HEK293 (cell line): ENCODE data around the gene MEGF6.

Experiments
- CTCF ChIA-PET: fragments of 350-600 bp; formaldehyde crosslinking; extraction: SDS; loops from one replicate; lab custom pipeline; 2021; ENCODE audit warnings: antibody characterized with exemption; lab: Yijun Ruan, JAX
- POLR2A ChIA-PET: fragments of 300-600 bp; formaldehyde crosslinking; extraction: SDS; loops from one replicate; lab custom pipeline; 2020; ENCODE audit warnings: antibody characterized with exemption, inconsistent platforms; lab: Yijun Ruan, JAX
- H3K27ac ChIP-seq: fragments of 200-500 bp; sonication (Bioruptor generic); 2 replicates; pipeline ENCODE4 v1.5.1; 2014; ENCODE audit warnings: low read depth, low read length, control low read depth, inconsistent platforms; ENCODE audit errors: extremely low read depth
- H3K36me3 ChIP-seq, 2 experiments: fragments of 200-500 bp in 1 of 2; sonication (Bioruptor generic) in 1 of 2; 1 replicate in 1 of 2; 2 replicates in 1 of 2; pipeline ENCODE4 v1.5.1; 2014 to 2017; ENCODE audit warnings: inconsistent platforms in 2 of 2, low read length in 2 of 2; ENCODE audit not compliant: control insufficient read depth in 2 of 2, insufficient read depth in 1 of 2
- H3K4me1 ChIP-seq: fragments of 200-500 bp; sonication (Bioruptor generic); 2 replicates; pipeline ENCODE4 v1.5.1; 2014; ENCODE audit warnings: mild to moderate bottlenecking, low read length, inconsistent platforms; ENCODE audit not compliant: control insufficient read depth, insufficient read depth
- H3K4me3 ChIP-seq: 2 replicates; pipeline ENCODE4 v1.5.1; 2011; ENCODE audit warnings: low read depth, mild to moderate bottlenecking, control low read depth, low read length, moderate library complexity
- H3K9me3 ChIP-seq: fragments of 200-500 bp; sonication (Bioruptor generic); 2 replicates; pipeline ENCODE4 v1.5.1; 2014; ENCODE audit warnings: low read depth, low read length, inconsistent platforms; ENCODE audit not compliant: control insufficient read depth, insufficient read depth
- FEZF1 ChIP-seq: fragments of 450-650 bp; formaldehyde crosslinking; IDR thresholded peaks from 2 replicates; pipeline ENCODE4 v1.5.1; 2016; ENCODE audit warnings: missing biosample characterization, missing genetic modification characterization
- KLF8 ChIP-seq: fragments of 450-650 bp; formaldehyde crosslinking; IDR thresholded peaks from 2 replicates; pipeline ENCODE4 v1.5.1; 2016; ENCODE audit warnings: missing biosample characterization, missing genetic modification characterization
- PRDM1 ChIP-seq: fragments of 450-650 bp; formaldehyde crosslinking; IDR thresholded peaks from 2 replicates; pipeline ENCODE4; 2016; ENCODE audit warnings: missing biosample characterization, missing genetic modification characterization
- TRIM28 ChIP-seq: IDR thresholded peaks from 2 replicates; pipeline ENCODE4 v1.6.1; 2011; ENCODE audit warnings: low read length, control low read depth, borderline replicate concordance
- ZFP37 ChIP-seq: fragments of 450-650 bp; formaldehyde crosslinking; IDR thresholded peaks from 2 replicates; pipeline ENCODE4 v1.5.1; 2016; ENCODE audit warnings: missing biosample characterization, missing genetic modification characterization
- ZNF121 ChIP-seq: fragments of 450-650 bp; formaldehyde crosslinking; IDR thresholded peaks from 2 replicates; pipeline ENCODE4 v1.5.1; 2016; ENCODE audit warnings: missing biosample characterization, missing genetic modification characterization
- ZNF202 ChIP-seq: fragments of 450-650 bp; formaldehyde crosslinking; IDR thresholded peaks from 2 replicates; pipeline ENCODE4 v1.5.1; 2016; ENCODE audit warnings: missing biosample characterization, missing genetic modification characterization, borderline replicate concordance
- ZNF561 ChIP-seq: fragments of 450-650 bp; IDR thresholded peaks from 2 replicates; pipeline ENCODE4 v1.5.1; 2018; ENCODE audit warnings: missing biosample characterization, missing genetic modification characterization, borderline replicate concordance
- ZNF623 ChIP-seq: fragments of 450-650 bp; formaldehyde crosslinking; IDR thresholded peaks from 2 replicates; pipeline ENCODE4 v1.5.1; 2016; ENCODE audit warnings: missing biosample characterization, missing genetic modification characterization
- ZNF658 ChIP-seq: fragments of 450-650 bp; formaldehyde crosslinking; IDR thresholded peaks from 2 replicates; pipeline ENCODE4; 2016; ENCODE audit warnings: missing biosample characterization, missing genetic modification characterization
- ZNF747 ChIP-seq: fragments of 450-650 bp; formaldehyde crosslinking; IDR thresholded peaks from 2 replicates; pipeline ENCODE4 v1.5.1; 2016; ENCODE audit warnings: missing biosample characterization, missing genetic modification characterization
- TF ChIP-seq, protein P1 (sequence below): fragments of 450-650 bp; formaldehyde crosslinking; IDR thresholded peaks from 2 replicates; pipeline ENCODE4 v1.5.1; 2016; ENCODE audit warnings: missing biosample characterization, missing genetic modification characterization
- TF ChIP-seq, protein P2 (sequence below): fragments of 450-650 bp; formaldehyde crosslinking; IDR thresholded peaks from 2 replicates; pipeline ENCODE4 v1.5.1; 2017; ENCODE audit warnings: missing biosample characterization, missing genetic modification characterization
- TF ChIP-seq, protein P3 (sequence below): fragments of 450-650 bp; IDR thresholded peaks from 2 replicates; pipeline ENCODE4 v1.5.1; 2018; ENCODE audit warnings: missing biosample characterization, mild to moderate bottlenecking, missing genetic modification characterization
- TF ChIP-seq, protein P4 (sequence below): fragments of 450-650 bp; formaldehyde crosslinking; conservative IDR thresholded peaks from 2 replicates; pipeline ENCODE4 v1.5.1; 2016; ENCODE audit warnings: low read depth, missing biosample characterization, missing genetic modification characterization

Gene MEGF6

DNA sequence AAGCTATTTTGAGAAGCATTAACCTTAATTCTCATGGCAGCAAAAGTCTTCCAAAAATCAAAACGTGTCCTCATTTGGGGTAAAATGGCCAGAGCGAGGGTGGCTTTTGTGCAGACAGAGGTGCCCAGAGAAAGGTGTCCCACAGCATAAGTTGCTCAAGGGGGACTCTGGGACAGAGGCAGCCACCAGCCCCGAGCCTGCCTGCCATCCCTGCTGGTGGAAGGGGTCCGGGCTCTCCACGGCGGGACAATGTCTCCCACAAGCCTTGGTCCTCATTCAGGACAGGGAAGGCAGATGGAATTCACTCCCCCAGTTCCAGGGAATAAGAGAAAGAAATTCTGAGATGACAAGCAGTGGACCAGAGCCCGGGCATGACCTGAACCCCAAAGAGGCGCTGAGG, 169.4 kb downstream of the MEGF6 start:
- H3K36me3 ChIP-seq, result no peaks in the 10 kb centered on the region
- no peak overlapping the region for H3K27ac ChIP-seq
- ChIA-PET POLR2A (no interaction called here), CTCF (interaction anchor here (0.5 to 3.2 kb wide), 4 partner anchors 11 to 179 kb away, joined by 3 to 19 read pairs (median 4); no protein-coding TSS in a partner anchor)
- no peaks in the 10 kb centered on the region for H3K4me1 ChIP-seq
- H3K9me3 ChIP-seq, result no peaks in the 10 kb centered on the region
- no peak overlapping the region for H3K4me3 ChIP-seq
- TF ChIP-seq, protein P1, sequence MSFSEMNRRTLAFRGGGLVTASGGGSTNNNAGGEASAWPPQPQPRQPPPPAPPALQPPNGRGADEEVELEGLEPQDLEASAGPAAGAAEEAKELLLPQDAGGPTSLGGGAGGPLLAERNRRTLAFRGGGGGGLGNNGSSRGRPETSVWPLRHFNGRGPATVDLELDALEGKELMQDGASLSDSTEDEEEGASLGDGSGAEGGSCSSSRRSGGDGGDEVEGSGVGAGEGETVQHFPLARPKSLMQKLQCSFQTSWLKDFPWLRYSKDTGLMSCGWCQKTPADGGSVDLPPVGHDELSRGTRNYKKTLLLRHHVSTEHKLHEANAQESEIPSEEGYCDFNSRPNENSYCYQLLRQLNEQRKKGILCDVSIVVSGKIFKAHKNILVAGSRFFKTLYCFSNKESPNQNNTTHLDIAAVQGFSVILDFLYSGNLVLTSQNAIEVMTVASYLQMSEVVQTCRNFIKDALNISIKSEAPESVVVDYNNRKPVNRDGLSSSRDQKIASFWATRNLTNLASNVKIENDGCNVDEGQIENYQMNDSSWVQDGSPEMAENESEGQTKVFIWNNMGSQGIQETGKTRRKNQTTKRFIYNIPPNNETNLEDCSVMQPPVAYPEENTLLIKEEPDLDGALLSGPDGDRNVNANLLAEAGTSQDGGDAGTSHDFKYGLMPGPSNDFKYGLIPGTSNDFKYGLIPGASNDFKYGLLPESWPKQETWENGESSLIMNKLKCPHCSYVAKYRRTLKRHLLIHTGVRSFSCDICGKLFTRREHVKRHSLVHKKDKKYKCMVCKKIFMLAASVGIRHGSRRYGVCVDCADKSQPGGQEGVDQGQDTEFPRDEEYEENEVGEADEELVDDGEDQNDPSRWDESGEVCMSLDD (tag by site-specific recombination), result no peak
- TF ChIP-seq FEZF1 (no peak), TRIM28 (no peak), ZNF202 (tag by site-specific recombination) (no peak), KLF8 (tag by site-specific recombination) (no peak)
- TF ChIP-seq, protein P2, sequence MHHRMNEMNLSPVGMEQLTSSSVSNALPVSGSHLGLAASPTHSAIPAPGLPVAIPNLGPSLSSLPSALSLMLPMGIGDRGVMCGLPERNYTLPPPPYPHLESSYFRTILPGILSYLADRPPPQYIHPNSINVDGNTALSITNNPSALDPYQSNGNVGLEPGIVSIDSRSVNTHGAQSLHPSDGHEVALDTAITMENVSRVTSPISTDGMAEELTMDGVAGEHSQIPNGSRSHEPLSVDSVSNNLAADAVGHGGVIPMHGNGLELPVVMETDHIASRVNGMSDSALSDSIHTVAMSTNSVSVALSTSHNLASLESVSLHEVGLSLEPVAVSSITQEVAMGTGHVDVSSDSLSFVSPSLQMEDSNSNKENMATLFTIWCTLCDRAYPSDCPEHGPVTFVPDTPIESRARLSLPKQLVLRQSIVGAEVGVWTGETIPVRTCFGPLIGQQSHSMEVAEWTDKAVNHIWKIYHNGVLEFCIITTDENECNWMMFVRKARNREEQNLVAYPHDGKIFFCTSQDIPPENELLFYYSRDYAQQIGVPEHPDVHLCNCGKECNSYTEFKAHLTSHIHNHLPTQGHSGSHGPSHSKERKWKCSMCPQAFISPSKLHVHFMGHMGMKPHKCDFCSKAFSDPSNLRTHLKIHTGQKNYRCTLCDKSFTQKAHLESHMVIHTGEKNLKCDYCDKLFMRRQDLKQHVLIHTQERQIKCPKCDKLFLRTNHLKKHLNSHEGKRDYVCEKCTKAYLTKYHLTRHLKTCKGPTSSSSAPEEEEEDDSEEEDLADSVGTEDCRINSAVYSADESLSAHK, result no peak
- TF ChIP-seq, protein P3, sequence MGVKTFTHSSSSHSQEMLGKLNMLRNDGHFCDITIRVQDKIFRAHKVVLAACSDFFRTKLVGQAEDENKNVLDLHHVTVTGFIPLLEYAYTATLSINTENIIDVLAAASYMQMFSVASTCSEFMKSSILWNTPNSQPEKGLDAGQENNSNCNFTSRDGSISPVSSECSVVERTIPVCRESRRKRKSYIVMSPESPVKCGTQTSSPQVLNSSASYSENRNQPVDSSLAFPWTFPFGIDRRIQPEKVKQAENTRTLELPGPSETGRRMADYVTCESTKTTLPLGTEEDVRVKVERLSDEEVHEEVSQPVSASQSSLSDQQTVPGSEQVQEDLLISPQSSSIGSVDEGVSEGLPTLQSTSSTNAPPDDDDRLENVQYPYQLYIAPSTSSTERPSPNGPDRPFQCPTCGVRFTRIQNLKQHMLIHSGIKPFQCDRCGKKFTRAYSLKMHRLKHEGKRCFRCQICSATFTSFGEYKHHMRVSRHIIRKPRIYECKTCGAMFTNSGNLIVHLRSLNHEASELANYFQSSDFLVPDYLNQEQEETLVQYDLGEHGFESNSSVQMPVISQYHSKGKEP, result no peak

DNA sequence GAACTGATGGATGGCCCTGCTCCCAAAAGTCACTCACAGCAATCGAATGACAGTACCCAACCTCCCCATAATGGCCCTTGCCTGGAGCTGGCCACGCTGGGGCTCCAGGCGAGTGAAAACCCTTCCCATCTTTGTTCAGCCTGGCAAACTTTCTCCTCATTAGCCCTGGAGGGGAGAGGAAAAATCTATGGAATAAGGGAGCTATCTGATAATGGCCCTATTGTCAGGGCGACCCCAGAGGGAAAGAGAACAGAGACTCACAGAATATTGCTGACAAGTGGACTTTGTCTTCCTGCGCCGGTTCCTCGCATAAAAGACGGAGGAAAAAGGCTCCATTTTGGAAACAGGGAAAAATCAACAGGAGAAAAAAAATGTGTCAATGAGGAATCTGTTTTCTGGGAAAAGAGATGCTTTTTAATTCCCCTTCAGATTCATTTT, 169.9 kb downstream of the MEGF6 start:
- H3K27ac ChIP-seq, result no peak overlapping the region
- H3K36me3 ChIP-seq, result no peaks in the 10 kb centered on the region
- ChIA-PET POLR2A (no interaction called here), CTCF (interaction anchor here (0.5 to 3.2 kb wide), 4 partner anchors 12 to 179 kb away, joined by 3 to 19 read pairs (median 4); no protein-coding TSS in a partner anchor)
- TF ChIP-seq PRDM1 (tag by site-specific recombination) (no peak), ZNF658 (tag by site-specific recombination) (no peak), FEZF1 (no peak), ZNF121 (tag by site-specific recombination) (no peak), ZNF623 (tag by site-specific recombination) (no peak), ZNF561 (tag by site-specific recombination) (no peak), ZNF747 (tag by site-specific recombination) (no peak), ZFP37 (tag by site-specific recombination) (no peak)
- TF ChIP-seq, protein P4, sequence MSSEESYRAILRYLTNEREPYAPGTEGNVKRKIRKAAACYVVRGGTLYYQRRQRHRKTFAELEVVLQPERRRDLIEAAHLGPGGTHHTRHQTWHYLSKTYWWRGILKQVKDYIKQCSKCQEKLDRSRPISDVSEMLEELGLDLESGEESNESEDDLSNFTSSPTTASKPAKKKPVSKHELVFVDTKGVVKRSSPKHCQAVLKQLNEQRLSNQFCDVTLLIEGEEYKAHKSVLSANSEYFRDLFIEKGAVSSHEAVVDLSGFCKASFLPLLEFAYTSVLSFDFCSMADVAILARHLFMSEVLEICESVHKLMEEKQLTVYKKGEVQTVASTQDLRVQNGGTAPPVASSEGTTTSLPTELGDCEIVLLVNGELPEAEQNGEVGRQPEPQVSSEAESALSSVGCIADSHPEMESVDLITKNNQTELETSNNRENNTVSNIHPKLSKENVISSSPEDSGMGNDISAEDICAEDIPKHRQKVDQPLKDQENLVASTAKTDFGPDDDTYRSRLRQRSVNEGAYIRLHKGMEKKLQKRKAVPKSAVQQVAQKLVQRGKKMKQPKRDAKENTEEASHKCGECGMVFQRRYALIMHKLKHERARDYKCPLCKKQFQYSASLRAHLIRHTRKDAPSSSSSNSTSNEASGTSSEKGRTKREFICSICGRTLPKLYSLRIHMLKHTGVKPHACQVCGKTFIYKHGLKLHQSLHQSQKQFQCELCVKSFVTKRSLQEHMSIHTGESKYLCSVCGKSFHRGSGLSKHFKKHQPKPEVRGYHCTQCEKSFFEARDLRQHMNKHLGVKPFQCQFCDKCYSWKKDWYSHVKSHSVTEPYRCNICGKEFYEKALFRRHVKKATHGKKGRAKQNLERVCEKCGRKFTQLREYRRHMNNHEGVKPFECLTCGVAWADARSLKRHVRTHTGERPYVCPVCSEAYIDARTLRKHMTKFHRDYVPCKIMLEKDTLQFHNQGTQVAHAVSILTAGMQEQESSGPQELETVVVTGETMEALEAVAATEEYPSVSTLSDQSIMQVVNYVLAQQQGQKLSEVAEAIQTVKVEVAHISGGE (tag by site-specific recombination), result no peak
- no peak overlapping the region for H3K4me3 ChIP-seq
- H3K9me3 ChIP-seq, result no peaks in the 10 kb centered on the region
- H3K4me1 ChIP-seq, result no peaks in the 10 kb centered on the region
